PC-9 (cell line): ENCODE data around the gene ALCAM. TPM values are rescaled to one million over a fixed set of nuclear protein-coding genes. Genes with fewer than 3 reads are reported as not detected.

Experiments used
- BruUV-seq: library from RNA; stranded (reverse); fragments of 400-500 nt; replicated peaks from 2 replicates; lab custom pipeline; 2021; lab: Mats Ljungman, UMichigan
- CTCF ChIA-PET: fragments of 300-600 bp; sonication (Branson Sonifier 250); formaldehyde crosslinking; loops from one replicate; lab custom pipeline; 2022; ENCODE audit warnings: antibody characterized with exemption; lab: Charles Lee
- POLR2A ChIA-PET: fragments of 300-600 bp; sonication (Branson Sonifier 250); formaldehyde crosslinking; loops from one replicate; lab custom pipeline; 2022; ENCODE audit warnings: antibody characterized with exemption; ENCODE audit not compliant: unreplicated experiment; lab: Charles Lee
- DNase-seq, 2 experiments: peaks; one replicate each; pipeline versions ENCODE4 v3.0.0 to v3.0.0-alpha.2; 2015 to 2022; ENCODE audit warnings: mixed read lengths in 1 of 2
- H2AFZ ChIP-seq: fragments of 200-600 bp; sonication (generic); 2 replicates; pipeline ENCODE4 v1.8.1; 2017; ENCODE audit warnings: antibody characterized with exemption
- H3F3A ChIP-seq: fragments of 200-600 bp; sonication (generic); 2 replicates; pipeline ENCODE4 v1.8.1; 2017; ENCODE audit warnings: antibody characterized with exemption, mild to moderate bottlenecking, low read depth; ENCODE audit not compliant: insufficient read depth
- H3K27ac ChIP-seq: fragments of 200-600 bp; sonication (generic); 2 replicates; pipeline ENCODE4 v1.6.1; 2016; ENCODE audit warnings: mixed run types
- H3K27me3 ChIP-seq: fragments of 200-600 bp; sonication (generic); 2 replicates; pipeline ENCODE4 v1.6.1; 2016; ENCODE audit warnings: low read depth, mixed run types; ENCODE audit not compliant: insufficient read depth
- H3K36me3 ChIP-seq: fragments of 200-600 bp; sonication (generic); 2 replicates; pipeline ENCODE4 v1.6.1; 2016; ENCODE audit warnings: low read depth, mixed run types
- H3K4me1 ChIP-seq: fragments of 200-600 bp; sonication (generic); replicated peaks from 2 replicates; pipeline ENCODE4 v1.6.1; 2016; ENCODE audit warnings: mixed run types; ENCODE audit not compliant: insufficient read depth
- H3K4me2 ChIP-seq: fragments of 200-600 bp; sonication (generic); 2 replicates; pipeline ENCODE4 v1.6.1; 2017; ENCODE audit warnings: mixed run types
- H3K4me3 ChIP-seq: fragments of 200-600 bp; sonication (generic); 2 replicates; pipeline ENCODE4 v1.6.1; 2016; ENCODE audit warnings: mixed run types
- H3K79me2 ChIP-seq: fragments of 200-600 bp; sonication (generic); 2 replicates; pipeline ENCODE4 v1.6.1; 2017; ENCODE audit warnings: low read depth, mixed run types
- H3K9me2 ChIP-seq: fragments of 200-600 bp; sonication (generic); 2 replicates; pipeline ENCODE4 v1.8.1; 2017; ENCODE audit warnings: mild to moderate bottlenecking; ENCODE audit not compliant: insufficient read depth
- H3K9me3 ChIP-seq: fragments of 200-600 bp; sonication (generic); 2 replicates; pipeline ENCODE4 v1.8.1; 2016; ENCODE audit warnings: low read depth; ENCODE audit not compliant: insufficient read depth
- H4K20me1 ChIP-seq: fragments of 200-600 bp; sonication (generic); 2 replicates; pipeline ENCODE4 v1.8.1; 2017; ENCODE audit not compliant: insufficient read depth
- EZH2 ChIP-seq: fragments of 200-600 bp; sonication (generic); IDR thresholded peaks from 2 replicates; pipeline ENCODE4 v1.8.0; 2017; ENCODE audit warnings: antibody characterized with exemption, low read depth
- intact Hi-C: fragments of 100-400 bp; cut with micrococcal nuclease; formaldehyde crosslinking; loops from one replicate; pipeline ENCODE4 v1.10.0; 2022; ENCODE audit not compliant: unreplicated experiment
- total RNA-seq: library from RNA; stranded (reverse); gene quantifications from 2 replicates; pipeline ENCODE4 v1.2.3, GENCODE V29; 2021
- TF ChIP-seq, protein P1 (sequence below): fragments of 200-600 bp; sonication (generic); conservative IDR thresholded peaks from 2 replicates; pipeline ENCODE4 v1.6.1; 2017; ENCODE audit warnings: mixed run types, antibody characterized with exemption, mild to moderate bottlenecking, moderate library complexity

The ALCAM gene
- total RNA-seq, 1 experiment from 2014 or later, result 132 TPM

GRCh38 chr3:105490045-105490444 lies 123.3 kb downstream of the ALCAM start:
- H3K79me2 ChIP-seq, result no peaks in the 10 kb centered on the region
- ChIA-PET POLR2A (no interaction called here), CTCF (no interaction called here)
- no peaks in the 10 kb centered on the region for H3K4me1 ChIP-seq
- no peak overlapping the region for H3K27ac ChIP-seq
- intact Hi-C loops, result no loop called here
- no peaks in the 10 kb centered on the region for H3K27me3 ChIP-seq
- no peak for DNase-seq
- H3K4me2 ChIP-seq, result no peak overlapping the region
- no peaks in the 10 kb centered on the region for H4K20me1 ChIP-seq
- H3K36me3 ChIP-seq, result no peaks in the 10 kb centered on the region
- TF ChIP-seq, protein P1, sequence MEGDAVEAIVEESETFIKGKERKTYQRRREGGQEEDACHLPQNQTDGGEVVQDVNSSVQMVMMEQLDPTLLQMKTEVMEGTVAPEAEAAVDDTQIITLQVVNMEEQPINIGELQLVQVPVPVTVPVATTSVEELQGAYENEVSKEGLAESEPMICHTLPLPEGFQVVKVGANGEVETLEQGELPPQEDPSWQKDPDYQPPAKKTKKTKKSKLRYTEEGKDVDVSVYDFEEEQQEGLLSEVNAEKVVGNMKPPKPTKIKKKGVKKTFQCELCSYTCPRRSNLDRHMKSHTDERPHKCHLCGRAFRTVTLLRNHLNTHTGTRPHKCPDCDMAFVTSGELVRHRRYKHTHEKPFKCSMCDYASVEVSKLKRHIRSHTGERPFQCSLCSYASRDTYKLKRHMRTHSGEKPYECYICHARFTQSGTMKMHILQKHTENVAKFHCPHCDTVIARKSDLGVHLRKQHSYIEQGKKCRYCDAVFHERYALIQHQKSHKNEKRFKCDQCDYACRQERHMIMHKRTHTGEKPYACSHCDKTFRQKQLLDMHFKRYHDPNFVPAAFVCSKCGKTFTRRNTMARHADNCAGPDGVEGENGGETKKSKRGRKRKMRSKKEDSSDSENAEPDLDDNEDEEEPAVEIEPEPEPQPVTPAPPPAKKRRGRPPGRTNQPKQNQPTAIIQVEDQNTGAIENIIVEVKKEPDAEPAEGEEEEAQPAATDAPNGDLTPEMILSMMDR, result no peak
- no peak for TF ChIP-seq EZH2
- H3K9me2 ChIP-seq, result no peaks in the 10 kb centered on the region
- H3K4me3 ChIP-seq, result no peak overlapping the region
- no TSS peak for BruUV-seq
- H3K9me3 ChIP-seq, result peaks cover 8% of the 10 kb centered on the region
- H2AFZ ChIP-seq, result no peak overlapping the region
- H3F3A ChIP-seq, result no peaks in the 10 kb centered on the region

GRCh38 chr3:105493305-105493892 lies 126.7 kb downstream of the ALCAM start:
- TF ChIP-seq, protein P1, result no peak
- TF ChIP-seq EZH2, result no peak
- no peaks in the 10 kb centered on the region for H3K79me2 ChIP-seq
- intact Hi-C loops, result no loop called here

DNA sequence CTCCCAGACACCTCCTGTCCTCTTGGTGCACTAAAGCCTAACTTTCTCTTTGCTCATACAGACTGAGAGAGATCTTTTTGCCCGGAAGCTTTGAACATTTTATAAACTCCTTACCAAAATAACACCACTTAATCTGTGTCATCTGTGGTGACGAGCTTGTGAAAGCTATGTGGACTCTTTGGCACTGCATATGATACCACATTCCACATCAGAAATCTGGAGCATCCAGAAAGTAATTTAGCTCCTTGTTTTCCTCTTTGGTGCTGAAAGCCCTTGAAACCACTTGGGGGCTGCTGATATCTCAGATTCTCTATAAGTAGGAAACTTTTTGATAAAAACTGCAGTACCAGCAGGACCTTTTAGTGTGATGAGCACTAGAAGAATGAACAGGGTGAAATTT lies 128.3 kb downstream of the ALCAM start:
- no peak for DNase-seq
- no peak overlapping the region for H3K27ac ChIP-seq
- no TSS peak for BruUV-seq
- H3K36me3 ChIP-seq, result no peaks in the 10 kb centered on the region
- H3K4me2 ChIP-seq, result no peak overlapping the region
- intact Hi-C loops, result no loop called here
- ChIA-PET POLR2A (interaction anchor here (0.7 kb wide), 1 partner anchor 478 kb away, joined by 4 read pairs; no protein-coding TSS in a partner anchor), CTCF (no interaction called here)
- H4K20me1 ChIP-seq, result no peaks in the 10 kb centered on the region
- no peak overlapping the region for H2AFZ ChIP-seq
- peaks cover 8% of the 10 kb centered on the region; the same call in 1 of the 2 replicates for H3K9me3 ChIP-seq
- H3K4me3 ChIP-seq, result no peak overlapping the region
- no peak for TF ChIP-seq EZH2
- TF ChIP-seq, protein P1, result no peak
- no peaks in the 10 kb centered on the region for H3F3A ChIP-seq
- H3K27me3 ChIP-seq, result no peaks in the 10 kb centered on the region
- no peaks in the 10 kb centered on the region for H3K9me2 ChIP-seq
- no peaks in the 10 kb centered on the region for H3K79me2 ChIP-seq
- H3K4me1 ChIP-seq, result no peaks in the 10 kb centered on the region

More at GRCh38 chr3:105493305-105493892, 126.7 kb downstream of the ALCAM start:
- Histone ChIP-seq H3K27ac (no peak overlapping the region), H2AFZ (no peak overlapping the region), H4K20me1 (no peaks in the 10 kb centered on the region), H3K27me3 (no peaks in the 10 kb centered on the region), H3K36me3 (no peaks in the 10 kb centered on the region), H3K9me2 (no peaks in the 10 kb centered on the region), H3K4me1 (no peaks in the 10 kb centered on the region), H3K4me3 (no peak overlapping the region), H3K9me3 (peaks cover 8% of the 10 kb centered on the region; the same call in 1 of the 2 replicates), H3F3A (no peaks in the 10 kb centered on the region), H3K4me2 (no peak overlapping the region)
- no peak for DNase-seq
- ChIA-PET CTCF (no interaction called here), POLR2A (no interaction called here)
- no TSS peak for BruUV-seq
